OCI-LY3 (cell line): ENCODE results near the gene IQCE.

Experiments used
- EZH2phosphoT487 ChIP-seq: fragments of 200-600 bp; shearing (Covaris generic); IDR thresholded peaks from 2 replicates; pipeline ENCODE4 v1.6.1; 2018; ENCODE audit warnings: antibody characterized with exemption, mixed run types, low read depth
- TF ChIP-seq, protein P1 (sequence below): fragments of 200-600, 300-600 bp; sonication (generic); IDR thresholded peaks from 2 replicates; pipeline ENCODE4 v1.5.1; 2014; ENCODE audit warnings: antibody characterized with exemption, low read length, low read depth

DNA sequence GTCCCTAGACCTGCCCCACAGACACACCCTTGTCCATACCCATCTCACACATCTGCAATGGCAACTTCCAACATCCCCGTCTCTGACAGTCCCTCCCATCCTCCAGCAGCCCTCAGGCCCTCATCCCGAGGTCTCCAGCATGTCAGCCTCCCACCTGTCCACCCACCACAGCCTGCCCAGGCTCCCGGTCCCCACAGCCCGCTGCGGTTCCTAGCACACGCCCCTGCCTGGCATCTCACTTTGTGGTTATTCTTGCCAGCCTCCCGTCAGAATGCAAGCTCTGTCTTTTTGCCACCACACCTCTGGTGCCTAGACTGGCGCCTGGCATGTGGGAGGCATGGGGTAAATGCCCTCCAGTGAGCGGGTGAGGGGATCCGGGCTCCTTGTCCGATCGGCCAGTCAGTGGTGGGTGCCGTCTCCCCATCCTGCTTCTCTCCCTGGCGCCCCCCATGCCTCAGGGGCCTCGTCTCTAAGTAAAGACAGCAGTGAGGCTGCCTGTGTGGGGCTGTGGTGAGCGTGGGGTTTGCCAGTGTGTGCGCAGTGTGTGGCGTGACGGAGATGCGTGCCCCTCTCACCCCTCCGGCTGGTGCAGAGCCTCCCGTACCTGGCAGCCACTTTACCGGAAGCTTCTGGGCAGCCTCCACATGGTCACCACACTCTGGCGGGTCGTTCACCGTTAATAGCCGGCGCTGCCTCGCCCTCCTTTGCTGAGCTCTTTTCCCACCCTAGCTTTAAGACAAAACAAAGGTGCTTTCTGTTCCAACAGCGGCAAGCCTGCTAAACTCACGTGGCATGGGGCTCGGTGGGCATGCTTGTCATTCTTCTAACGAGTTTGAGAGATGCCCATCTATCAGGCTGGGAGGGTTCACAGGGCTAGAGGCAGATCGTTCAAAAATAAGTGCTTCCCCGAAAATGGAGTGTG is 44.5 kb downstream of the IQCE start:
- TF ChIP-seq, protein P1, sequence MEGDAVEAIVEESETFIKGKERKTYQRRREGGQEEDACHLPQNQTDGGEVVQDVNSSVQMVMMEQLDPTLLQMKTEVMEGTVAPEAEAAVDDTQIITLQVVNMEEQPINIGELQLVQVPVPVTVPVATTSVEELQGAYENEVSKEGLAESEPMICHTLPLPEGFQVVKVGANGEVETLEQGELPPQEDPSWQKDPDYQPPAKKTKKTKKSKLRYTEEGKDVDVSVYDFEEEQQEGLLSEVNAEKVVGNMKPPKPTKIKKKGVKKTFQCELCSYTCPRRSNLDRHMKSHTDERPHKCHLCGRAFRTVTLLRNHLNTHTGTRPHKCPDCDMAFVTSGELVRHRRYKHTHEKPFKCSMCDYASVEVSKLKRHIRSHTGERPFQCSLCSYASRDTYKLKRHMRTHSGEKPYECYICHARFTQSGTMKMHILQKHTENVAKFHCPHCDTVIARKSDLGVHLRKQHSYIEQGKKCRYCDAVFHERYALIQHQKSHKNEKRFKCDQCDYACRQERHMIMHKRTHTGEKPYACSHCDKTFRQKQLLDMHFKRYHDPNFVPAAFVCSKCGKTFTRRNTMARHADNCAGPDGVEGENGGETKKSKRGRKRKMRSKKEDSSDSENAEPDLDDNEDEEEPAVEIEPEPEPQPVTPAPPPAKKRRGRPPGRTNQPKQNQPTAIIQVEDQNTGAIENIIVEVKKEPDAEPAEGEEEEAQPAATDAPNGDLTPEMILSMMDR, result no peak
- no peak for TF ChIP-seq EZH2phosphoT487
